GM19240 (cell line): ENCODE measurements around the gene CFAP99.
"Not testable (repeated sequence)": the region's sequence is repeated elsewhere in the genome, so short reads cannot be mapped to it uniquely, and the experiment has no call there.

Source experiments
- DNase-seq: peaks from one replicate; pipeline ENCODE4 v3.0.0; 2011; ENCODE audit warnings: low spot score; ENCODE audit not compliant: insufficient read length

Gene CFAP99

GRCh38 chr4:2428496-2429213, 9.9 kb downstream of the CFAP99 start:
- DNase-seq = no peak

- DNase-seq = not testable (repeated sequence)
Observed at GRCh38 chr4:2429945-2430757, 11.4 kb downstream of the CFAP99 start.

- no peak for DNase-seq
Observed at GRCh38 chr4:2432004-2432403, 13.2 kb downstream of the CFAP99 start.

- DNase-seq = no peak
Observed at GRCh38 chr4:2432991-2433530, 14.3 kb downstream of the CFAP99 start.

- no peak for DNase-seq
Observed at GRCh38 chr4:2433609-2434350, 15.0 kb downstream of the CFAP99 start.

GRCh38 chr4:2434420-2434819, 15.7 kb downstream of the CFAP99 start:
- no peak for DNase-seq

GRCh38 chr4:2436301-2436700, 17.5 kb downstream of the CFAP99 start:
- DNase-seq = no peak

GRCh38 chr4:2436761-2437474, 18.2 kb downstream of the CFAP99 start:
- no peak for DNase-seq

GRCh38 chr4:2437475-2438215, 18.9 kb downstream of the CFAP99 start:
- DNase-seq = no peak

GRCh38 chr4:2438822-2439718, 20.3 kb downstream of the CFAP99 start:
- DNase-seq = no peak

- DNase-seq = peak; percentile 91
Observed at GRCh38 chr4:2441393-2442174, 22.8 kb downstream of the CFAP99 start.

- no peak for DNase-seq
Observed at GRCh38 chr4:2442175-2442993, 23.6 kb downstream of the CFAP99 start.

- DNase-seq = no peak
Observed at GRCh38 chr4:2443061-2443730, 24.4 kb downstream of the CFAP99 start.

- DNase-seq = no peak
Observed at GRCh38 chr4:2443956-2444740, 25.4 kb downstream of the CFAP99 start.

- DNase-seq = no peak
Observed at GRCh38 chr4:2445130-2445529, 26.4 kb downstream of the CFAP99 start.

GRCh38 chr4:2445571-2445970, 26.8 kb downstream of the CFAP99 start:
- no peak for DNase-seq
